Caco-2 (cell line): Measurements from ENCODE around the gene VTN. TPM values are rescaled to one million over a fixed set of nuclear protein-coding genes. Genes with fewer than 3 reads are reported as not detected.

Experiments used
- BruUV-seq: library from RNA; stranded (reverse); fragments of 400-500 nt; replicated peaks from 2 replicates; lab custom pipeline; 2021; lab: Mats Ljungman, UMichigan
- CTCF ChIA-PET: fragments of 300-600 bp; sonication (Branson Sonifier 250); formaldehyde crosslinking; loops from one replicate; lab custom pipeline; 2022; ENCODE audit warnings: antibody characterized with exemption; lab: Charles Lee
- POLR2A ChIA-PET: fragments of 300-600 bp; sonication (Branson Sonifier 250); formaldehyde crosslinking; loops from one replicate; lab custom pipeline; 2022; ENCODE audit warnings: antibody characterized with exemption; lab: Charles Lee
- DNase-seq, 2 experiments: peaks; one replicate each; pipeline versions ENCODE4 v3.0.0 to v3.0.0-alpha.2; 2020 to 2022
- H3K27me3 ChIP-seq: replicated peaks from 2 replicates; pipeline ENCODE4 v1.6.0; 2011; ENCODE audit warnings: low read length; ENCODE audit not compliant: control insufficient read depth, insufficient read depth
- H3K36me3 ChIP-seq: 2 replicates; pipeline ENCODE4 v1.5.1; 2011; ENCODE audit warnings: low read length; ENCODE audit not compliant: control insufficient read depth, insufficient read depth
- H3K4me1 ChIP-seq: fragments of 250-450 bp; sonication (Bioruptor Pico); 2 replicates; pipeline ENCODE4 v1.5.1; 2020; ENCODE audit warnings: mild to moderate bottlenecking
- H3K4me3 ChIP-seq: 2 replicates; pipeline ENCODE4 v1.5.1; 2011; ENCODE audit warnings: low read depth, mild to moderate bottlenecking, control low read depth, low read length
- H3K9me3 ChIP-seq: fragments of 250-450 bp; sonication (Bioruptor Pico); 2 replicates; pipeline ENCODE4 v1.5.1; 2020; ENCODE audit warnings: mild to moderate bottlenecking, moderate library complexity
- H3K27ac Mint-ChIP-seq: one replicate; pipeline ENCODE4 v1.8.0; 2022; ENCODE audit warnings: mixed read lengths; ENCODE audit not compliant: unreplicated experiment
- H3K27me3 Mint-ChIP-seq: one replicate; pipeline ENCODE4 v1.8.0; 2022; ENCODE audit warnings: mixed read lengths; ENCODE audit not compliant: insufficient read depth, unreplicated experiment
- H3K36me3 Mint-ChIP-seq: one replicate; pipeline ENCODE4 v1.8.0; 2022; ENCODE audit warnings: mild to moderate bottlenecking, mixed read lengths; ENCODE audit not compliant: insufficient read depth, unreplicated experiment
- H3K4me1 Mint-ChIP-seq: one replicate; pipeline ENCODE4 v1.8.0; 2022; ENCODE audit warnings: low read depth, mixed read lengths; ENCODE audit not compliant: unreplicated experiment
- H3K4me3 Mint-ChIP-seq: one replicate; pipeline ENCODE4 v1.8.0; 2022; ENCODE audit warnings: mild to moderate bottlenecking, moderate library complexity, mixed read lengths; ENCODE audit not compliant: unreplicated experiment
- H3K9me3 Mint-ChIP-seq: one replicate; pipeline ENCODE4 v1.8.0; 2022; ENCODE audit warnings: mixed read lengths; ENCODE audit not compliant: unreplicated experiment
- CTCF ChIP-seq, 2 experiments: fragments of 200-600 bp in 1 of 2; IDR thresholded peaks; 1 replicate in 1 of 2; 2 replicates in 1 of 2; pipeline versions ENCODE4 v1.5.1 to v1.8.0; 2011 to 2022; ENCODE audit warnings: antibody characterized with exemption in 1 of 2, control low read depth in 1 of 2, inconsistent platforms in 1 of 2, low read depth in 1 of 2, low read length in 1 of 2, mild to moderate bottlenecking in 1 of 2, moderate library complexity in 1 of 2; ENCODE audit not compliant: insufficient read depth in 1 of 2, severe bottlenecking in 1 of 2, unreplicated experiment in 1 of 2
- intact Hi-C: fragments of 100-400 bp; cut with micrococcal nuclease; formaldehyde crosslinking; loops from one replicate; pipeline ENCODE4 v1.10.0; 2022; ENCODE audit not compliant: unreplicated experiment
- total RNA-seq: library from RNA; stranded (reverse); gene quantifications from 2 replicates; pipeline ENCODE4 v1.2.3, GENCODE V29; 2022

Gene VTN
- total RNA-seq, 1 experiment from 2014 or later: 273 TPM

- no peaks in the 10 kb centered on the region for H3K9me3 ChIP-seq
- POLR2A ChIA-PET: interaction anchor here (0.6 to 1.6 kb wide), 4 partner anchors 10 to 45 kb away, joined by 3 to 9 read pairs (median 4); partner anchors contain the start of genes IFT20, POLDIP2, TNFAIP1 and VTN
- BruUV-seq: no TSS peak
Observed at GRCh38 chr17:28379814-28380801, 10.0 kb upstream of the VTN start.

GRCh38 chr17:28372945-28373274, 2.8 kb upstream of the VTN start:
- H3K4me1 ChIP-seq: peaks cover 35% of the 10 kb centered on the region
- TF ChIP-seq CTCF (IDR thresholded peaks at IDR 0.05; ENCODE audit: insufficient read depth in 1 of 2, low read depth in 1 of 2, low read length in 1 of 2, severe bottlenecking in 1 of 2, unreplicated experiment in 1 of 2): no peak
- peaks cover 5% of the 10 kb centered on the region; the same call in 1 of the 2 replicates for H3K36me3 ChIP-seq
- BruUV-seq: no TSS peak
- Mint-ChIP-seq H3K9me3 (no peaks in the 10 kb centered on the region), H3K4me3 (peak overlapping the region; percentile 75), H3K27ac (no peak overlapping the region), H3K4me1 (peaks cover 45% of the 10 kb centered on the region), H3K36me3 (peaks cover 37% of the 10 kb centered on the region), H3K27me3 (no peaks in the 10 kb centered on the region)
- no peaks in the 10 kb centered on the region for H3K27me3 ChIP-seq
- CTCF ChIA-PET: interaction anchor here (1.2 kb wide), 1 partner anchor 238 kb away, joined by 5 read pairs; no protein-coding TSS in a partner anchor
- no peaks in the 10 kb centered on the region for H3K9me3 ChIP-seq
- H3K4me3 ChIP-seq: no peak overlapping the region
- POLR2A ChIA-PET: no interaction called here
- DNase-seq: no peak
- intact Hi-C loops: no loop called here

More at GRCh38 chr17:28379814-28380801, 10.0 kb upstream of the VTN start:
- H3K9me3 Mint-ChIP-seq: no peaks in the 10 kb centered on the region
- H3K36me3 Mint-ChIP-seq: no peaks in the 10 kb centered on the region
- CTCF ChIA-PET: interaction anchor here (1.2 to 2.1 kb wide), 4 partner anchors 10 to 86 kb away, joined by 3 to 11 read pairs (median 6); partner anchors contain the start of gene VTN
- Histone ChIP-seq H3K36me3 (no peaks in the 10 kb centered on the region), H3K4me3 (no peak overlapping the region), H3K27me3 (no peaks in the 10 kb centered on the region), H3K4me1 (peaks cover 17% of the 10 kb centered on the region)
- H3K27me3 Mint-ChIP-seq: no peaks in the 10 kb centered on the region
- H3K4me3 Mint-ChIP-seq: peak overlapping the region; percentile 18
- H3K4me1 Mint-ChIP-seq: peaks cover 16% of the 10 kb centered on the region
- DNase-seq: peak; percentile 84 to 86
- intact Hi-C loops: loop anchor here (1.0 kb wide), 2 partner anchors 9 to 26 kb away; partner anchors contain the start of genes SARM1 and SLC46A1
- TF ChIP-seq CTCF (IDR thresholded peaks at IDR 0.05; ENCODE audit: insufficient read depth in 1 of 2, low read depth in 1 of 2, low read length in 1 of 2, severe bottlenecking in 1 of 2, unreplicated experiment in 1 of 2): no peak
- H3K27ac Mint-ChIP-seq: peak overlapping the region; percentile 5

GRCh38 chr17:28372203-28372944, 2.3 kb upstream of the VTN start:
- DNase-seq: no peak
- intact Hi-C loops: no loop called here

More at GRCh38 chr17:28372203-28372944, 2.3 kb upstream of the VTN start:
- Histone ChIP-seq H3K27me3 (no peaks in the 10 kb centered on the region), H3K4me3 (peak overlapping the region; percentile 40), H3K4me1 (peaks cover 40% of the 10 kb centered on the region), H3K9me3 (no peaks in the 10 kb centered on the region), H3K36me3 (peaks cover 8% of the 10 kb centered on the region)
- ChIA-PET POLR2A (interaction anchor here (0.6 to 4.7 kb wide), 3 partner anchors 14 to 215 kb away, joined by 3 to 87 read pairs (median 74); partner anchors contain the start of genes IFT20, POLDIP2 and TNFAIP1), CTCF (interaction anchor here (1.4 kb wide), 1 partner anchor 44 kb away, joined by 5 read pairs; no protein-coding TSS in a partner anchor)
- H3K4me3 Mint-ChIP-seq: peak overlapping the region; percentile 75
- no peaks in the 10 kb centered on the region for H3K27me3 Mint-ChIP-seq
- H3K27ac Mint-ChIP-seq: peak overlapping the region; percentile 88
- peaks cover 50% of the 10 kb centered on the region for H3K4me1 Mint-ChIP-seq
- H3K36me3 Mint-ChIP-seq: peaks cover 39% of the 10 kb centered on the region
- TF ChIP-seq CTCF (IDR thresholded peaks at IDR 0.05; ENCODE audit: insufficient read depth in 1 of 2, low read depth in 1 of 2, low read length in 1 of 2, severe bottlenecking in 1 of 2, unreplicated experiment in 1 of 2): no peak
- no peaks in the 10 kb centered on the region for H3K9me3 Mint-ChIP-seq
- no TSS peak for BruUV-seq
